ENCODE results near the gene NFATC4.

DNA sequence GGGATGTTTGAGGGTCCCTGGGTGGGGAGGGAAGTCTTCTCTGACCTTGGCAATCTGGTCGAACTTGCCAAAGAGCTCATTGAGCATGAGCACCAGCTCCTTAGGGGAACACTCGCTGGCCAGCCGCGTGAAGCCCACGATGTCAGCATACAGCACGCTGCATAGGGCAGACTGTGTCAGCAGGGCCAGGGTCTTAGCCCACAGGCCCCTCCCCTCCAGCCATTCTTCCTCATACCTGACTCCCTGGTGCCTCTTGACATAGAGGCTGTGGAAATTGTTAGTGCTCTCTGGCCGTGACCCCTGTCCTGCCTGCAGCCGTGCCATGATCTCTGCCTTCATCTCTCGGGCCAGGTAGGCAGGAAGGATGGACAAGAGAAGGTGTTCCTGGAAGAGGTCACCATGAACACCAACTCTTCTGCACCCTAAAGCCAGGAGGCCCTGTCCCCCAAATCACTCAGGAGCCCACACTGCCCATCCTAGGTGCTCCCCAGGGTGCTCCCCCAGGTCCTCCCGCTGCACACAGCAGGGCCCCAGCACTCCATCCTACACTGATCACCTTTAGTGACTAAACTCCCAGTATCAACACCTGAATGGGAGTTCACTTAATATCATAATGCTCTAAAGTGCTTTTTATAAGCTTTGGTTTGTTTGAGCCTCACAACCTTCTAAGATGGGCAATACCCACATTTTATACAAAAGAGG is 36.9 kb upstream of the NFATC4 start:
- TF ChIP-seq POLR2A (IDR thresholded peaks at IDR 0.05), result no peak
- TF ChIP-seq, protein P1, sequence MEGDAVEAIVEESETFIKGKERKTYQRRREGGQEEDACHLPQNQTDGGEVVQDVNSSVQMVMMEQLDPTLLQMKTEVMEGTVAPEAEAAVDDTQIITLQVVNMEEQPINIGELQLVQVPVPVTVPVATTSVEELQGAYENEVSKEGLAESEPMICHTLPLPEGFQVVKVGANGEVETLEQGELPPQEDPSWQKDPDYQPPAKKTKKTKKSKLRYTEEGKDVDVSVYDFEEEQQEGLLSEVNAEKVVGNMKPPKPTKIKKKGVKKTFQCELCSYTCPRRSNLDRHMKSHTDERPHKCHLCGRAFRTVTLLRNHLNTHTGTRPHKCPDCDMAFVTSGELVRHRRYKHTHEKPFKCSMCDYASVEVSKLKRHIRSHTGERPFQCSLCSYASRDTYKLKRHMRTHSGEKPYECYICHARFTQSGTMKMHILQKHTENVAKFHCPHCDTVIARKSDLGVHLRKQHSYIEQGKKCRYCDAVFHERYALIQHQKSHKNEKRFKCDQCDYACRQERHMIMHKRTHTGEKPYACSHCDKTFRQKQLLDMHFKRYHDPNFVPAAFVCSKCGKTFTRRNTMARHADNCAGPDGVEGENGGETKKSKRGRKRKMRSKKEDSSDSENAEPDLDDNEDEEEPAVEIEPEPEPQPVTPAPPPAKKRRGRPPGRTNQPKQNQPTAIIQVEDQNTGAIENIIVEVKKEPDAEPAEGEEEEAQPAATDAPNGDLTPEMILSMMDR (IDR thresholded peaks at IDR 0.05), result no peak

Data from tibial nerve (tissue), 3 donors.